Mucosa of gallbladder (tissue), 1 donor: ENCODE results near the gene CTDSPL2. TPM values are rescaled to one million over a fixed set of nuclear protein-coding genes. Genes with fewer than 3 reads are reported as not detected.

Source experiments
- total RNA-seq: library from RNA; stranded (reverse); gene quantifications from one replicate; pipeline ENCODE4 v1.2.1, GENCODE V29; 2021
- donor health status: DM: no; HTN: no; CAD: no.

The CTDSPL2 gene
- total RNA-seq, 1 donor from 2014 or later = 32.4 TPM

Other genes with a start within 250 kb of the CTDSPL2 start
- gene FRMD5, start 232.4 kb upstream of the CTDSPL2 start, total RNA-seq = 3.3 TPM
- gene GOLM2, start 138.9 kb upstream of the CTDSPL2 start, total RNA-seq = 108 TPM
- gene EIF3J, start 109.5 kb downstream of the CTDSPL2 start, total RNA-seq = 52.1 TPM
- gene SPG11, start 236.0 kb downstream of the CTDSPL2 start, total RNA-seq = 96.3 TPM